Nephron (organoid): ENCODE data around the gene SERPINI1.
"Not testable (repeated sequence)": the region's sequence is repeated elsewhere in the genome, so short reads cannot be mapped to it uniquely, and the experiment has no call there.

Experiments
- H3K27ac Mint-ChIP-seq, 3 experiments: 2 replicates each; pipeline ENCODE4 v1.8.0; 2020; ENCODE audit warnings: mixed read lengths in 3 of 3, mild to moderate bottlenecking in 2 of 3, moderate library complexity in 1 of 3
- H3K27me3 Mint-ChIP-seq: 2 replicates; pipeline ENCODE4 v1.8.0; 2021; ENCODE audit warnings: low read depth, mild to moderate bottlenecking, moderate library complexity, mixed read lengths
- H3K36me3 Mint-ChIP-seq: 2 replicates; pipeline ENCODE4 v1.8.0; 2020; ENCODE audit warnings: low read depth, mixed read lengths
- H3K4me1 Mint-ChIP-seq: 2 replicates; pipeline ENCODE4 v1.8.0; 2020; ENCODE audit warnings: mixed read lengths
- H3K4me3 Mint-ChIP-seq, 3 experiments: 2 replicates each; pipeline ENCODE4 v1.8.0; 2020; ENCODE audit warnings: mild to moderate bottlenecking in 3 of 3, mixed read lengths in 3 of 3, moderate library complexity in 2 of 3
- H3K9me3 Mint-ChIP-seq: 2 replicates; pipeline ENCODE4 v1.8.0; 2020; ENCODE audit warnings: mixed read lengths
- TF ChIP-seq, protein P1 (sequence below), 3 experiments: fragments of 200-600 bp; sonication (generic); IDR thresholded peaks; one replicate each; pipeline ENCODE4 v1.5.0; 2021; ENCODE audit warnings: antibody characterized with exemption in 3 of 3; ENCODE audit not compliant: unreplicated experiment in 3 of 3

The SERPINI1 gene

DNA sequence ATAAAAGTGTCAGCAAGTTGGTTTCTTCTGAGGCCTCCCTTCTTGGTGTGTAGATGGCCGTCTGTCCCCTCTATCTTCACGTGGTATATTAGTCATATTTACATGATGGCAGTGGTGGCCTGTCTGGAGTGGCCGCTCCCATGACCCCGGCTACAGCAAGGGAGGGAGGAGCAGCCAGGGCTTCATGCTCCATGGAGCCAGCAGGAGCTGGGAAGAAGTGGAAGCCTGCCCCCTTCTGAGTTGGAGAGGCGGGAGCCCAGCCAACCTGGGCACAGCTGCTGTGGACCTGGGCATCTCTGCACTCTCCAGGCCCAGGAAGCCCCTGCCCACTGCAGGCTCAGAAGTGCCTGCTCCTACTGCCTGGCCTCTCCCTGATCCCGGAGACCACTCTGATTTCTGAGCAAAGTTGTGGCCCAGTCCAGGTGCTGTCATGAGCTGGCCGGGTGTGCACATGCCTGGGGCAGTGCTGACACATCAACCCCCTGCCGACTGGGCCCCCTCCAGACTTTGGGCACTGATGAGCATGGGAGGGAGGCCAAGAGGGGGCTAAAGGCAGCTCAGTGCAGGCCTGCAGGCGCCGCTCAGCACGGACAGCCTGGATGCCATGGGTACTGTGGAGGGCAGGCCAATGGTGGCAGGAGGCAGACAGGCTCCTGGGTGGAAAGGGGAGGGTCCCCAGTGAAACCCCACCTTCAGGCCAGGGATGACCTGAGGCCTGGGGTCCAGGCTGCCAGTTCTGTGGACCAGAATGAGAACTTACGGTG, 84.8 kb downstream of the SERPINI1 start:
- Mint-ChIP-seq H3K36me3 (no peaks in the 10 kb centered on the region), H3K9me3 (no peaks in the 10 kb centered on the region), H3K27me3 (no peaks in the 10 kb centered on the region), H3K4me1 (no peaks in the 10 kb centered on the region), H3K4me3 (no peak overlapping the region), H3K27ac (no peak overlapping the region)
- TF ChIP-seq, protein P1, sequence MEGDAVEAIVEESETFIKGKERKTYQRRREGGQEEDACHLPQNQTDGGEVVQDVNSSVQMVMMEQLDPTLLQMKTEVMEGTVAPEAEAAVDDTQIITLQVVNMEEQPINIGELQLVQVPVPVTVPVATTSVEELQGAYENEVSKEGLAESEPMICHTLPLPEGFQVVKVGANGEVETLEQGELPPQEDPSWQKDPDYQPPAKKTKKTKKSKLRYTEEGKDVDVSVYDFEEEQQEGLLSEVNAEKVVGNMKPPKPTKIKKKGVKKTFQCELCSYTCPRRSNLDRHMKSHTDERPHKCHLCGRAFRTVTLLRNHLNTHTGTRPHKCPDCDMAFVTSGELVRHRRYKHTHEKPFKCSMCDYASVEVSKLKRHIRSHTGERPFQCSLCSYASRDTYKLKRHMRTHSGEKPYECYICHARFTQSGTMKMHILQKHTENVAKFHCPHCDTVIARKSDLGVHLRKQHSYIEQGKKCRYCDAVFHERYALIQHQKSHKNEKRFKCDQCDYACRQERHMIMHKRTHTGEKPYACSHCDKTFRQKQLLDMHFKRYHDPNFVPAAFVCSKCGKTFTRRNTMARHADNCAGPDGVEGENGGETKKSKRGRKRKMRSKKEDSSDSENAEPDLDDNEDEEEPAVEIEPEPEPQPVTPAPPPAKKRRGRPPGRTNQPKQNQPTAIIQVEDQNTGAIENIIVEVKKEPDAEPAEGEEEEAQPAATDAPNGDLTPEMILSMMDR (IDR thresholded peaks at IDR 0.05; ENCODE audit: unreplicated experiment in 3 of 3), result no peak

DNA sequence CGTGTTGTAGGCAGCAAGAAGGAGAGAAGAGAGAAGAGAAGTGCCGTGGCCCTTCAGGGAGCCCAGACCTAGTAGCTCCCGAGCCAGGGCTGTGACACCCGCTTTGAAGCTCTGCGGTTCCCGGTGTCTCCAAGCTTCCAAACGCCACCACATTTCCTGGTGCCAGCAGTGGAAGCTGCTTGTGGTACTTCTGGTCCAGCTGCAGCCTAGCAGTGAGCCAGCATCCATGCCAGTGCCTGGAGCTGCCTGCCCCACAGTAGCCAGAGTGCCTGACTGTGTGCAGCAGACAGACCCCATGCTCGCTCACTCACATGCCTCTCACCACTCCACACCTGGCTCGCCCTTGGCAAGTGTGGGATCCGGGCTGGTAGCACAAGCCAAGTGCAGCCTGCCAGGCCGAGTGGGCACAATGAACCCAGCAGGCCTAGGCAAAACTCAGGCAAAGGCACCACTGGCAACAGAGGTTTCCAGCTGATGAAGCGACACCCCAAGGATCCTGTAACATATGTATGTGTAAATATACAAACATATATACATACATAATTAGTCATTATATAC, 85.8 kb downstream of the SERPINI1 start:
- no peak overlapping the region for H3K27ac Mint-ChIP-seq
- no peaks in the 10 kb centered on the region for H3K27me3 Mint-ChIP-seq
- H3K4me3 Mint-ChIP-seq, result no peak overlapping the region
- H3K9me3 Mint-ChIP-seq, result no peaks in the 10 kb centered on the region
- TF ChIP-seq, protein P1 (IDR thresholded peaks at IDR 0.05; ENCODE audit: unreplicated experiment in 3 of 3), result no peak
- H3K36me3 Mint-ChIP-seq, result no peaks in the 10 kb centered on the region
- H3K4me1 Mint-ChIP-seq, result no peaks in the 10 kb centered on the region

DNA sequence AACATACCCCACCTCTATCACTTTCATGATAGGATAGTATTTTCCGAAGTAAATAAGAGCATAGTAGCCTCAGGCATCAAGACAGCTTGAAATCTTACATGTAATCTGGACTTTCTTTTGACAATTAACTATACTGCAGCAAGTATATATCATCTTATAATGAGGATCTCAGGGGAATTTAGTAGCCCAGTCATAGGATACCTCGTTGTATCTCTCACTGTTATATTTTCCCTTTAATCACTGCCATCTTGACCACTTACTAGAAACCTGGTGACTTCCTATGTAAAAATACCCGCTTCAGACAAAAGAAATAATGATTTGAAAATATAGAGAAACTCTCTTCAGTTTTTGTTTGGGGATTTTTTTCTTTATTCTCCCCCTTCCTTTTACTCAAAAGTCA, 88.2 kb downstream of the SERPINI1 start:
- H3K4me3 Mint-ChIP-seq, result no peak overlapping the region
- H3K36me3 Mint-ChIP-seq, result no peaks in the 10 kb centered on the region
- H3K4me1 Mint-ChIP-seq, result no peaks in the 10 kb centered on the region
- H3K9me3 Mint-ChIP-seq, result no peaks in the 10 kb centered on the region
- H3K27ac Mint-ChIP-seq, result no peak overlapping the region
- TF ChIP-seq, protein P1 (IDR thresholded peaks at IDR 0.05; ENCODE audit: unreplicated experiment in 3 of 3), result no peak
- no peaks in the 10 kb centered on the region for H3K27me3 Mint-ChIP-seq

DNA sequence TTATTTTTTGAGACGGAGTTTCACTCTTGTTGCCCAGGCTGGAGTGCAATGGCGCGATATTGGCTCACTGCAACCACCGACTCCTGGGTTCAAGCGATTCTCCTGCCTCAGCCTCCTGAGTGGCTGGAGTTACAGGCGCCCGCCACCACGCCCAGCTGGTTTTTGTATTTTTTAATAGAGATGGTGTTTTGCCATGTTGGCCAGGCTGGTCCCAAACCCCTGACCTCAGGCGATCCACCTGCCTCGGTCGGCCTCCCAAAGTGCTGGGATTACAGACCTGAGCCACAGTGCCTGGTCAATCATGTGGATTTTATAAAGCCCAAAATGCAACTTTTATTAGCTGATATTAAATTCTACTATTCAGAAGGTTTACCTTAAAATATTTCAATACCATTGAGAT, 92.1 kb downstream of the SERPINI1 start:
- not testable (repeated sequence) for H3K27ac Mint-ChIP-seq, H3K4me1 Mint-ChIP-seq, H3K9me3 Mint-ChIP-seq, H3K36me3 Mint-ChIP-seq, H3K27me3 Mint-ChIP-seq, H3K4me3 Mint-ChIP-seq

DNA sequence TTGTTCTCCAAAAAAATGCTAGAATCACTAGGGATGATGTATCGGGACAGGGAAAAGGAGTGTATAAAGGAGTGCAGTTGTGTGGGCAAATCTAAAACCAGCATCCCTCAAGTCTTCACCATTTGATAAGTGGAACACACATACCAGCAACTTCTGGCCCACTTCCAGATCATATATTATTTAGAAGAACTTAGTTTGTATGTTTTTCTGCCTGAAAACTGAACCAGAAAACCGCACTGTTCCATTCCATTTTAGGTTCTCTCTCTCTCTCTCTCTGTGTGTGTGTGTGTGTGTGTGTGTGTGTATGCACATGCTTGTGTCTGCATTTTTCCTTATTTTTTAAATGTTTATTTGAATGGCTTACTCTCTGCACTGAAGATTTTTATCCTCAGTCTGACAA, 93.5 kb downstream of the SERPINI1 start:
- peak overlapping the region in 1 of 3 experiments; percentile 16 for H3K27ac Mint-ChIP-seq
- no peaks in the 10 kb centered on the region for H3K36me3 Mint-ChIP-seq
- TF ChIP-seq, protein P1 (IDR thresholded peaks at IDR 0.05; ENCODE audit: unreplicated experiment in 3 of 3), result no peak

DNA sequence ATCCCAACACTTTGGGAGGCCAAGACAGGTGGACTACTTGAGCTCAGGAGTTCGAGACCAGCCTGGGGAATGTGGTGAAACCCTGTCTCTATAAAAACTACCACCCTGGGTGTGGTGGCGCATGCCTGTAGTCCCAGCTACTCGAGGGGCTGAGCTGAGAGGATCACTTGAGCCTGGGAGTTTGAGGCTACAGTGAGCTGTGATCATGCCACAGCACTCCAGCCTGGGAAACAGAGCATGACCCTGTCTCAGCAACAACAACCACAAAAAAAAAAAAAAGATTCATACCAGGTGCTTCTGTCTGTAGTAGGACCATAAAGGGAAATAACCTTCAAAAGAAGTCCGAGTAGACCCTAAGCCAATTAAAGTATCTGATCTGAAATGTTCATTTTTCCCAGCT, 94.5 kb downstream of the SERPINI1 start:
- Mint-ChIP-seq H3K36me3 (no peaks in the 10 kb centered on the region), H3K4me3 (no peak overlapping the region), H3K9me3 (no peaks in the 10 kb centered on the region), H3K27me3 (no peaks in the 10 kb centered on the region), H3K27ac (no peak overlapping the region), H3K4me1 (no peaks in the 10 kb centered on the region)
- TF ChIP-seq, protein P1 (IDR thresholded peaks at IDR 0.05; ENCODE audit: unreplicated experiment in 3 of 3), result no peak

More for the DNA sequence above, 93.5 kb downstream of the SERPINI1 start:
- Mint-ChIP-seq H3K4me3 (no peak overlapping the region), H3K9me3 (no peaks in the 10 kb centered on the region), H3K4me1 (no peaks in the 10 kb centered on the region), H3K27me3 (no peaks in the 10 kb centered on the region)
